ENCODE measurements around the gene DLL3. TPM values are rescaled to one million over a fixed set of nuclear protein-coding genes. Genes with fewer than 3 reads are reported as not detected.

Gene DLL3
- total RNA-seq, 1 donor from 2014 or later = not detected

GRCh38 chr19:39517432-39517831 lies 18.7 kb downstream of the DLL3 start:
- no peak for DNase-seq

GRCh38 chr19:39518458-39518857 lies 19.7 kb downstream of the DLL3 start:
- no peak for DNase-seq

GRCh38 chr19:39518975-39519374 lies 20.2 kb downstream of the DLL3 start:
- no peak for DNase-seq

GRCh38 chr19:39520541-39521484 lies 22.1 kb downstream of the DLL3 start:
- no peak for DNase-seq

GRCh38 chr19:39524495-39524894 lies 25.7 kb downstream of the DLL3 start:
- no peak for DNase-seq

GRCh38 chr19:39525205-39525604 lies 26.5 kb downstream of the DLL3 start:
- DNase-seq = no peak

- DNase-seq = no peak
Observed at GRCh38 chr19:39531834-39532232, 33.1 kb downstream of the DLL3 start.

GRCh38 chr19:39532233-39533002 lies 33.7 kb downstream of the DLL3 start, which contains the start of gene EID2B:
Gene EID2B, minus strand, starts transcription at chr19:39532852. Its CDS starts 50 bp downstream, at chr19:39532802.
- peak; percentile 99 for DNase-seq

- no peak for DNase-seq
Observed at GRCh38 chr19:39533003-39533512, 34.3 kb downstream of the DLL3 start.

GRCh38 chr19:39533791-39534190 lies 35.0 kb downstream of the DLL3 start:
- no peak for DNase-seq

- no peak for DNase-seq
Observed at GRCh38 chr19:39539165-39539517, 40.4 kb downstream of the DLL3 start.

- DNase-seq = peak; percentile 98
Observed at GRCh38 chr19:39539518-39540332, 41.0 kb downstream of the DLL3 start, which contains the start of gene EID2. Gene EID2, minus strand, starts transcription at chr19:39540161. Its CDS starts 82 bp downstream, at chr19:39540079.

GRCh38 chr19:39540333-39540673 lies 41.6 kb downstream of the DLL3 start:
- no peak for DNase-seq

GRCh38 chr19:39542206-39542605 lies 43.5 kb downstream of the DLL3 start:
- no peak for DNase-seq

- DNase-seq = no peak
Observed at GRCh38 chr19:39543477-39543857, 44.7 kb downstream of the DLL3 start.

- no peak for DNase-seq
Observed at GRCh38 chr19:39544226-39544903, 45.6 kb downstream of the DLL3 start.

GRCh38 chr19:39544911-39545310 lies 46.2 kb downstream of the DLL3 start:
- no peak for DNase-seq

- DNase-seq = no peak
Observed at GRCh38 chr19:39546599-39546998, 47.9 kb downstream of the DLL3 start.

- no peak for DNase-seq
Observed at GRCh38 chr19:39550197-39550596, 51.5 kb downstream of the DLL3 start.

GRCh38 chr19:39553082-39553652 lies 54.4 kb downstream of the DLL3 start:
- DNase-seq = no peak

GRCh38 chr19:39554701-39555311 lies 56.1 kb downstream of the DLL3 start:
- DNase-seq = no peak

All from tongue (tissue), 2 donors.